K562 (cell line): Measurements from ENCODE around the gene CALHM3. TPM values are rescaled to one million over a fixed set of nuclear protein-coding genes. Genes with fewer than 3 reads are reported as not detected.

Source experiments
- HSF4 ChIP-seq: fragments of 250-450 bp; sonication (Bioruptor Pico); IDR thresholded peaks from 2 replicates; pipeline ENCODE4 v2.1.2; 2022; ENCODE audit warnings: mild to moderate bottlenecking, moderate library complexity, borderline replicate concordance
- RFX1 ChIP-seq: fragments of 450-650 bp; IDR thresholded peaks from 2 replicates; pipeline ENCODE4 v1.6.1; 2016; ENCODE audit warnings: mild to moderate bottlenecking, moderate library complexity
- ZC3H8 ChIP-seq: fragments of 450-650 bp; IDR thresholded peaks from 2 replicates; pipeline ENCODE4 v1.6.1; 2017
- ZKSCAN1 ChIP-seq: fragments of 150-350 bp; IDR thresholded peaks from 2 replicates; pipeline ENCODE4 v1.6.1; 2016; ENCODE audit warnings: low read depth, low read length
- polyA plus RNA-seq, 8 experiments: library from polyadenylated mRNA; depleted of rRNA in 4 of 8; stranded (reverse) in 5 of 8; unstranded in 3 of 8; fragments of >200 nt; fragmentation: Nextera tagmentation in 2 of 8; fragmentation: Illumina TruSeq in 1 of 8; extraction: Ambion mirVana in 2 of 8; extraction: Trizol in 1 of 8; gene quantifications; 2 replicates each; pipeline versions ENCODE4 v1.2.1 to v1.2.3, GENCODE V29; 2011 to 2014; ENCODE audit warnings: inconsistent platforms in 1 of 8, missing spikeins in 1 of 8
- total RNA-seq, 7 experiments: library from RNA; depleted of rRNA in 6 of 7; stranded (reverse); fragments of >200 nt in 6 of 7; fragmentation: Illumina TruSeq in 2 of 7; extraction: Trizol in 2 of 7; gene quantifications; 2 replicates each; pipeline versions ENCODE4 v1.2.1 to v1.2.3, GENCODE V29; 2011 to 2021; ENCODE audit warnings: low replicate concordance in 1 of 7
- TF ChIP-seq, protein P1 (sequence below): fragments of 450-650 bp; IDR thresholded peaks from 2 replicates; pipeline ENCODE4 v1.6.1; 2016; ENCODE audit warnings: mild to moderate bottlenecking, moderate library complexity
- TF ChIP-seq, protein P2 (sequence below): fragments of 450-650 bp; IDR thresholded peaks from 2 replicates; pipeline ENCODE4 v1.6.1; 2016; ENCODE audit warnings: antibody characterized with exemption

CALHM3 gene
- total and polyA plus RNA-seq, 9 of the 15 experiments (the other 6 are each of a cell fraction or from before 2014, with no cell fraction given) = not detected

DNA sequence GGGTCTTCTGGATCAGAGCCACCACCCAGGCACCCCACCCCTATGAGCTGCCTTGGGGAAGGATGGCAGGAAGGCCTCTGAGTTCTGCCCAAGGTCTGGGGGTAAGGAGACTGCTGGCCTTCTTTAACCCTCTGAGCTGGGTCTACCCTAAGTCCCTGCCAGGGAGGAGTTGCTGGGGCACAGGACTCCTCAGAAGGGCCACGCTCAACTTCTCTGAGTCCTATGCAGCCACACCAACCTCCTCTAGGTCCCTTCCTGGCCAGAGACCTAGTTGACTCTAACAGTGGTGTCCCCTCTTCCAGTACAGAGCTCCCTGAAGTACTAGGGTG, 11.9 kb upstream of the CALHM3 start (continued):
- TF ChIP-seq, protein P1, sequence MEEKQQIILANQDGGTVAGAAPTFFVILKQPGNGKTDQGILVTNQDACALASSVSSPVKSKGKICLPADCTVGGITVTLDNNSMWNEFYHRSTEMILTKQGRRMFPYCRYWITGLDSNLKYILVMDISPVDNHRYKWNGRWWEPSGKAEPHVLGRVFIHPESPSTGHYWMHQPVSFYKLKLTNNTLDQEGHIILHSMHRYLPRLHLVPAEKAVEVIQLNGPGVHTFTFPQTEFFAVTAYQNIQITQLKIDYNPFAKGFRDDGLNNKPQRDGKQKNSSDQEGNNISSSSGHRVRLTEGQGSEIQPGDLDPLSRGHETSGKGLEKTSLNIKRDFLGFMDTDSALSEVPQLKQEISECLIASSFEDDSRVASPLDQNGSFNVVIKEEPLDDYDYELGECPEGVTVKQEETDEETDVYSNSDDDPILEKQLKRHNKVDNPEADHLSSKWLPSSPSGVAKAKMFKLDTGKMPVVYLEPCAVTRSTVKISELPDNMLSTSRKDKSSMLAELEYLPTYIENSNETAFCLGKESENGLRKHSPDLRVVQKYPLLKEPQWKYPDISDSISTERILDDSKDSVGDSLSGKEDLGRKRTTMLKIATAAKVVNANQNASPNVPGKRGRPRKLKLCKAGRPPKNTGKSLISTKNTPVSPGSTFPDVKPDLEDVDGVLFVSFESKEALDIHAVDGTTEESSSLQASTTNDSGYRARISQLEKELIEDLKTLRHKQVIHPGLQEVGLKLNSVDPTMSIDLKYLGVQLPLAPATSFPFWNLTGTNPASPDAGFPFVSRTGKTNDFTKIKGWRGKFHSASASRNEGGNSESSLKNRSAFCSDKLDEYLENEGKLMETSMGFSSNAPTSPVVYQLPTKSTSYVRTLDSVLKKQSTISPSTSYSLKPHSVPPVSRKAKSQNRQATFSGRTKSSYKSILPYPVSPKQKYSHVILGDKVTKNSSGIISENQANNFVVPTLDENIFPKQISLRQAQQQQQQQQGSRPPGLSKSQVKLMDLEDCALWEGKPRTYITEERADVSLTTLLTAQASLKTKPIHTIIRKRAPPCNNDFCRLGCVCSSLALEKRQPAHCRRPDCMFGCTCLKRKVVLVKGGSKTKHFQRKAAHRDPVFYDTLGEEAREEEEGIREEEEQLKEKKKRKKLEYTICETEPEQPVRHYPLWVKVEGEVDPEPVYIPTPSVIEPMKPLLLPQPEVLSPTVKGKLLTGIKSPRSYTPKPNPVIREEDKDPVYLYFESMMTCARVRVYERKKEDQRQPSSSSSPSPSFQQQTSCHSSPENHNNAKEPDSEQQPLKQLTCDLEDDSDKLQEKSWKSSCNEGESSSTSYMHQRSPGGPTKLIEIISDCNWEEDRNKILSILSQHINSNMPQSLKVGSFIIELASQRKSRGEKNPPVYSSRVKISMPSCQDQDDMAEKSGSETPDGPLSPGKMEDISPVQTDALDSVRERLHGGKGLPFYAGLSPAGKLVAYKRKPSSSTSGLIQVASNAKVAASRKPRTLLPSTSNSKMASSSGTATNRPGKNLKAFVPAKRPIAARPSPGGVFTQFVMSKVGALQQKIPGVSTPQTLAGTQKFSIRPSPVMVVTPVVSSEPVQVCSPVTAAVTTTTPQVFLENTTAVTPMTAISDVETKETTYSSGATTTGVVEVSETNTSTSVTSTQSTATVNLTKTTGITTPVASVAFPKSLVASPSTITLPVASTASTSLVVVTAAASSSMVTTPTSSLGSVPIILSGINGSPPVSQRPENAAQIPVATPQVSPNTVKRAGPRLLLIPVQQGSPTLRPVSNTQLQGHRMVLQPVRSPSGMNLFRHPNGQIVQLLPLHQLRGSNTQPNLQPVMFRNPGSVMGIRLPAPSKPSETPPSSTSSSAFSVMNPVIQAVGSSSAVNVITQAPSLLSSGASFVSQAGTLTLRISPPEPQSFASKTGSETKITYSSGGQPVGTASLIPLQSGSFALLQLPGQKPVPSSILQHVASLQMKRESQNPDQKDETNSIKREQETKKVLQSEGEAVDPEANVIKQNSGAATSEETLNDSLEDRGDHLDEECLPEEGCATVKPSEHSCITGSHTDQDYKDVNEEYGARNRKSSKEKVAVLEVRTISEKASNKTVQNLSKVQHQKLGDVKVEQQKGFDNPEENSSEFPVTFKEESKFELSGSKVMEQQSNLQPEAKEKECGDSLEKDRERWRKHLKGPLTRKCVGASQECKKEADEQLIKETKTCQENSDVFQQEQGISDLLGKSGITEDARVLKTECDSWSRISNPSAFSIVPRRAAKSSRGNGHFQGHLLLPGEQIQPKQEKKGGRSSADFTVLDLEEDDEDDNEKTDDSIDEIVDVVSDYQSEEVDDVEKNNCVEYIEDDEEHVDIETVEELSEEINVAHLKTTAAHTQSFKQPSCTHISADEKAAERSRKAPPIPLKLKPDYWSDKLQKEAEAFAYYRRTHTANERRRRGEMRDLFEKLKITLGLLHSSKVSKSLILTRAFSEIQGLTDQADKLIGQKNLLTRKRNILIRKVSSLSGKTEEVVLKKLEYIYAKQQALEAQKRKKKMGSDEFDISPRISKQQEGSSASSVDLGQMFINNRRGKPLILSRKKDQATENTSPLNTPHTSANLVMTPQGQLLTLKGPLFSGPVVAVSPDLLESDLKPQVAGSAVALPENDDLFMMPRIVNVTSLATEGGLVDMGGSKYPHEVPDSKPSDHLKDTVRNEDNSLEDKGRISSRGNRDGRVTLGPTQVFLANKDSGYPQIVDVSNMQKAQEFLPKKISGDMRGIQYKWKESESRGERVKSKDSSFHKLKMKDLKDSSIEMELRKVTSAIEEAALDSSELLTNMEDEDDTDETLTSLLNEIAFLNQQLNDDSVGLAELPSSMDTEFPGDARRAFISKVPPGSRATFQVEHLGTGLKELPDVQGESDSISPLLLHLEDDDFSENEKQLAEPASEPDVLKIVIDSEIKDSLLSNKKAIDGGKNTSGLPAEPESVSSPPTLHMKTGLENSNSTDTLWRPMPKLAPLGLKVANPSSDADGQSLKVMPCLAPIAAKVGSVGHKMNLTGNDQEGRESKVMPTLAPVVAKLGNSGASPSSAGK = no peak
- TF ChIP-seq ZC3H8 = no peak
- TF ChIP-seq HSF4 (CRISPR knock-in tag) = no peak
- TF ChIP-seq, protein P2, sequence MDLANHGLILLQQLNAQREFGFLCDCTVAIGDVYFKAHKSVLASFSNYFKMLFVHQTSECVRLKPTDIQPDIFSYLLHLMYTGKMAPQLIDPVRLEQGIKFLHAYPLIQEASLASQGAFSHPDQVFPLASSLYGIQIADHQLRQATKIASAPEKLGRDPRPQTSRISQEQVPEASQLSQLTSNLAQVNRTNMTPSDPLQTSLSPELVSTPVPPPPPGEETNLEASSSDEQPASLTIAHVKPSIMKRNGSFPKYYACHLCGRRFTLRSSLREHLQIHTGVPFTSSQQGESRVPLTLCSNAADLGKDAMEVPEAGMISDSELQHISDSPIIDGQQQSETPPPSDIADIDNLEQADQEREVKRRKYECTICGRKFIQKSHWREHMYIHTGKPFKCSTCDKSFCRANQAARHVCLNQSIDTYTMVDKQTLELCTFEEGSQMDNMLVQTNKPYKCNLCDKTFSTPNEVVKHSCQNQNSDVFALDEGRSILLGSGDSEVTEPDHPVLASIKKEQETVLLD = no peak
- no peak for TF ChIP-seq ZKSCAN1
- no peak for TF ChIP-seq RFX1
